Activated T-helper 1 cell treated with anti-CD3 and anti-CD28 coated beads, Interleukin-2, amount 50 U/mL, for 16 hours (primary cell): ENCODE data around the gene RPS25.
"Not testable (repeated sequence)": the region's sequence is repeated elsewhere in the genome, so short reads cannot be mapped to it uniquely, and the experiment has no call there.

ENCODE experiments used
- DNase-seq, 2 donors: peaks; one replicate each; pipeline ENCODE4 v3.0.0-alpha.2; 2020; ENCODE audit warnings: low read depth in 1 of 2, low spot score in 1 of 2

Gene RPS25

GRCh38 chr11:119016216-119017009 lies 1.7 kb downstream of the RPS25 start:
- DNase-seq, result no peak

GRCh38 chr11:119015054-119015611 lies 3.0 kb downstream of the RPS25 start:
- no peak for DNase-seq

- no peak for DNase-seq
Measured at GRCh38 chr11:119014209-119014924, 3.8 kb downstream of the RPS25 start.

GRCh38 chr11:119012629-119013170 lies 5.4 kb downstream of the RPS25 start:
- DNase-seq, result no peak

- no peak for DNase-seq
Measured at GRCh38 chr11:119011476-119012053, 6.6 kb downstream of the RPS25 start.

- DNase-seq, result no peak
Measured at GRCh38 chr11:119006656-119007055, 11.5 kb downstream of the RPS25 start.

- no peak for DNase-seq
Measured at GRCh38 chr11:119000906-119001305, 17.2 kb downstream of the RPS25 start.

- no peak for DNase-seq
Measured at GRCh38 chr11:118998822-118999221, 19.3 kb downstream of the RPS25 start.

- no peak for DNase-seq
Measured at GRCh38 chr11:118998388-118998717, 19.8 kb downstream of the RPS25 start.

- DNase-seq, result peak; percentile 92 to 95
Measured at GRCh38 chr11:118997627-118998387, 20.3 kb downstream of the RPS25 start, which contains the start of gene CENATAC. CENATAC (plus strand) TSS chr11:118998138; CDS start chr11:118998198, 60 bp downstream.

- DNase-seq, result peak in 1 of 2 donors; percentile 19
Measured at GRCh38 chr11:118996926-118997626, 21.1 kb downstream of the RPS25 start.

- DNase-seq, result not testable (repeated sequence)
Measured at GRCh38 chr11:118991486-118992038, 26.6 kb downstream of the RPS25 start.

- no peak for DNase-seq
Measured at GRCh38 chr11:118988280-118988679, 29.9 kb downstream of the RPS25 start.

GRCh38 chr11:118984825-118985224 lies 33.3 kb downstream of the RPS25 start:
- DNase-seq, result no peak

- not testable (repeated sequence) for DNase-seq
Measured at GRCh38 chr11:118984337-118984736, 33.8 kb downstream of the RPS25 start.

- no peak for DNase-seq
Measured at GRCh38 chr11:118980191-118980881, 37.8 kb downstream of the RPS25 start.

- DNase-seq, result no peak
Measured at GRCh38 chr11:118979434-118979833, 38.7 kb downstream of the RPS25 start.

GRCh38 chr11:118975771-118976709 lies 42.1 kb downstream of the RPS25 start:
- no peak for DNase-seq
